Measurements from ENCODE around the gene LPP. TPM values are rescaled to one million over a fixed set of nuclear protein-coding genes. Genes with fewer than 3 reads are reported as not detected.

The LPP gene
- total and polyA plus RNA-seq, 10 of the 15 experiments (the other 5 are each of a cell fraction or from before 2014, with no cell fraction given), result under 0.01 to 0.62 (median 0.03) TPM

DNA sequence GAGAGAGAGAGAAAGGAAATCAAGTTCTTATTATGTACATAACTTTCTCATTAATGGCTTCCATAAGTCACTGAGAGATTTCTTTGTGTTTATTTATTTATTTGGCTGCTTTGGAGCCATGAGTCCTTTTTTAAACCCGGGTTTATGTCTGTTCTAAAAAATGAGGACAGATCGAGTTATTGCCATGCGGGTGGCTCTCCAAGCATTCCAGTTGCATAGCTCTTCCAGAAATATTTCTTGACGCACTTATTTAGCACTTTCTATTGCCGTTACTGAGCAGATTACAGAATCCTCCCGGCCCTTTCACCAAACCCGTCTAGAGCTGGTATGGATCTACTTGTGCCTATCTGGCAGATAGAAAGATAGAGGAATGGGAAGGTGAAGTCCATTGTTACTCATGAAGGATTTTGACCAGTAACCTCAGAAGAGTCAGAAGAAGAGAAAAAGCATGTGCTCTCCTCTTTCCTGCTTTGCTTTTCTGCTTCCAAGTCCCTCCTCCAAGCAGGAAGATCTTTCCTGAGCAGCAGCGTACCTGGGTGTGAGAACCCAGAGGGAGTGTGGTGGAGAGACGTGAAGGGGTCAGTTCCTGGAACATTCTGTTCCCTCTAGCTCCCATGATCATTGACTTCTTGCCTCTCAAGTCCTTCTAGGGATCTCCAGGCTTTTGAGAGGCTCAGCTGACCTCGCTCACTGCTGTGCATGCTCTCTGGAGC, 112.8 kb downstream of the LPP start:
- SMC1A ChIA-PET (ENCODE audit: uncharacterized antibody, unreplicated experiment), result no interaction called here
- no peak overlapping the region for H2AFZ ChIP-seq (ENCODE audit: control insufficient read depth, low read depth, low read length)
- H3K4me1 ChIP-seq (ENCODE audit: control insufficient read depth, insufficient read depth, low read length), result no peaks in the 10 kb centered on the region
- no peak overlapping the region for H3K9ac ChIP-seq (ENCODE audit: control insufficient read depth, insufficient read depth, low read length)
- CTCF ChIA-PET, result no interaction called here
- in situ Hi-C loops (cut with MboI), result no loop called here
- H3K27ac ChIP-seq (ENCODE audit: control insufficient read depth, insufficient read depth), result no peak overlapping the region
- no peaks in the 10 kb centered on the region; a peak in 2 of 4 replicates for H3K27me3 ChIP-seq (replicated peaks in 1 of 2; ENCODE audit: control insufficient read depth in 2 of 2, insufficient read depth in 2 of 2, low read length in 1 of 2)
- WGBS (ENCODE audit: insufficient coverage, insufficient replicate concordance, low lambda C conversion rate, missing lambda C conversion rate), result 50% methylated on average over 10 of the region's 10 CpGs
- no peak for FAIRE-seq
- no peaks in the 10 kb centered on the region for H3K36me3 ChIP-seq (ENCODE audit: control insufficient read depth in 2 of 2, insufficient read depth in 2 of 2, low read length in 1 of 2)
- H4K20me1 ChIP-seq (ENCODE audit: control insufficient read depth, insufficient read depth), result no peaks in the 10 kb centered on the region
- TF ChIP-seq ZBED1 (IDR thresholded peaks at IDR 0.05; ENCODE audit: borderline replicate concordance) (no peak), MEF2A (IDR thresholded peaks at IDR 0.05; ENCODE audit: insufficient read depth, low read depth, low read length) (no peak), CREM (IDR thresholded peaks at IDR 0.05; ENCODE audit: low read depth) (no peak), STAT3 (IDR thresholded peaks at IDR 0.05; ENCODE audit: low read depth, low read length) (no peak), BACH1 (IDR thresholded peaks at IDR 0.05; ENCODE audit: borderline replicate concordance) (no peak), IKZF1 (conservative IDR thresholded peaks at IDR 0.05) (no peak), JUND (IDR thresholded peaks at IDR 0.05; ENCODE audit: low read depth, low read length) (no peak), MEF2B (IDR thresholded peaks at IDR 0.05; ENCODE audit: partially characterized antibody, poor library complexity, severe bottlenecking) (no peak), NFYB (IDR thresholded peaks at IDR 0.05; ENCODE audit: insufficient read depth, low read depth, low read length) (no peak), ZNF274 (IDR thresholded peaks at IDR 0.05; ENCODE audit: insufficient read depth, insufficient read length) (no peak)
- TF ChIP-seq, protein P1, sequence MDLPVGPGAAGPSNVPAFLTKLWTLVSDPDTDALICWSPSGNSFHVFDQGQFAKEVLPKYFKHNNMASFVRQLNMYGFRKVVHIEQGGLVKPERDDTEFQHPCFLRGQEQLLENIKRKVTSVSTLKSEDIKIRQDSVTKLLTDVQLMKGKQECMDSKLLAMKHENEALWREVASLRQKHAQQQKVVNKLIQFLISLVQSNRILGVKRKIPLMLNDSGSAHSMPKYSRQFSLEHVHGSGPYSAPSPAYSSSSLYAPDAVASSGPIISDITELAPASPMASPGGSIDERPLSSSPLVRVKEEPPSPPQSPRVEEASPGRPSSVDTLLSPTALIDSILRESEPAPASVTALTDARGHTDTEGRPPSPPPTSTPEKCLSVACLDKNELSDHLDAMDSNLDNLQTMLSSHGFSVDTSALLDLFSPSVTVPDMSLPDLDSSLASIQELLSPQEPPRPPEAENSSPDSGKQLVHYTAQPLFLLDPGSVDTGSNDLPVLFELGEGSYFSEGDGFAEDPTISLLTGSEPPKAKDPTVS (IDR thresholded peaks at IDR 0.05; ENCODE audit: low read depth, low read length), result no peak
- TF ChIP-seq, protein P2, sequence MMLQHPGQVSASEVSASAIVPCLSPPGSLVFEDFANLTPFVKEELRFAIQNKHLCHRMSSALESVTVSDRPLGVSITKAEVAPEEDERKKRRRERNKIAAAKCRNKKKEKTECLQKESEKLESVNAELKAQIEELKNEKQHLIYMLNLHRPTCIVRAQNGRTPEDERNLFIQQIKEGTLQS (IDR thresholded peaks at IDR 0.05; ENCODE audit: borderline replicate concordance, extremely low read depth, low read depth, low read length), result no peak
- TF ChIP-seq, protein P3, sequence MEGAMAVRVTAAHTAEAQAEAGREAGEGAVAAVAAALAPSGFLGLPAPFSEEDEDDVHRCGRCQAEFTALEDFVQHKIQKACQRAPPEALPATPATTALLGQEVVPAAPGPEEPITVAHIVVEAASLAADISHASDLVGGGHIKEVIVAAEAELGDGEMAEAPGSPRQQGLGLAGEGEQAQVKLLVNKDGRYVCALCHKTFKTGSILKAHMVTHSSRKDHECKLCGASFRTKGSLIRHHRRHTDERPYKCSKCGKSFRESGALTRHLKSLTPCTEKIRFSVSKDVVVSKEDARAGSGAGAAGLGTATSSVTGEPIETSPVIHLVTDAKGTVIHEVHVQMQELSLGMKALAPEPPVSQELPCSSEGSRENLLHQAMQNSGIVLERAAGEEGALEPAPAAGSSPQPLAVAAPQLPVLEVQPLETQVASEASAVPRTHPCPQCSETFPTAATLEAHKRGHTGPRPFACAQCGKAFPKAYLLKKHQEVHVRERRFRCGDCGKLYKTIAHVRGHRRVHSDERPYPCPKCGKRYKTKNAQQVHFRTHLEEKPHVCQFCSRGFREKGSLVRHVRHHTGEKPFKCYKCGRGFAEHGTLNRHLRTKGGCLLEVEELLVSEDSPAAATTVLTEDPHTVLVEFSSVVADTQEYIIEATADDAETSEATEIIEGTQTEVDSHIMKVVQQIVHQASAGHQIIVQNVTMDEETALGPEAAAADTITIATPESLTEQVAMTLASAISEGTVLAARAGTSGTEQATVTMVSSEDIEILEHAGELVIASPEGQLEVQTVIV (IDR thresholded peaks at IDR 0.05; ENCODE audit: borderline replicate concordance, partially characterized antibody), result no peak
- TF ChIP-seq, protein P4, sequence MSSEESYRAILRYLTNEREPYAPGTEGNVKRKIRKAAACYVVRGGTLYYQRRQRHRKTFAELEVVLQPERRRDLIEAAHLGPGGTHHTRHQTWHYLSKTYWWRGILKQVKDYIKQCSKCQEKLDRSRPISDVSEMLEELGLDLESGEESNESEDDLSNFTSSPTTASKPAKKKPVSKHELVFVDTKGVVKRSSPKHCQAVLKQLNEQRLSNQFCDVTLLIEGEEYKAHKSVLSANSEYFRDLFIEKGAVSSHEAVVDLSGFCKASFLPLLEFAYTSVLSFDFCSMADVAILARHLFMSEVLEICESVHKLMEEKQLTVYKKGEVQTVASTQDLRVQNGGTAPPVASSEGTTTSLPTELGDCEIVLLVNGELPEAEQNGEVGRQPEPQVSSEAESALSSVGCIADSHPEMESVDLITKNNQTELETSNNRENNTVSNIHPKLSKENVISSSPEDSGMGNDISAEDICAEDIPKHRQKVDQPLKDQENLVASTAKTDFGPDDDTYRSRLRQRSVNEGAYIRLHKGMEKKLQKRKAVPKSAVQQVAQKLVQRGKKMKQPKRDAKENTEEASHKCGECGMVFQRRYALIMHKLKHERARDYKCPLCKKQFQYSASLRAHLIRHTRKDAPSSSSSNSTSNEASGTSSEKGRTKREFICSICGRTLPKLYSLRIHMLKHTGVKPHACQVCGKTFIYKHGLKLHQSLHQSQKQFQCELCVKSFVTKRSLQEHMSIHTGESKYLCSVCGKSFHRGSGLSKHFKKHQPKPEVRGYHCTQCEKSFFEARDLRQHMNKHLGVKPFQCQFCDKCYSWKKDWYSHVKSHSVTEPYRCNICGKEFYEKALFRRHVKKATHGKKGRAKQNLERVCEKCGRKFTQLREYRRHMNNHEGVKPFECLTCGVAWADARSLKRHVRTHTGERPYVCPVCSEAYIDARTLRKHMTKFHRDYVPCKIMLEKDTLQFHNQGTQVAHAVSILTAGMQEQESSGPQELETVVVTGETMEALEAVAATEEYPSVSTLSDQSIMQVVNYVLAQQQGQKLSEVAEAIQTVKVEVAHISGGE (CRISPR knock-in tag; IDR thresholded peaks at IDR 0.05), result no peak
- RAD21 ChIA-PET (ENCODE audit: unreplicated experiment), result no interaction called here
- no peak overlapping the region for H3K4me2 ChIP-seq (ENCODE audit: control insufficient read depth, insufficient read depth)
- POLR2A ChIA-PET, result no interaction called here
- BruUV-seq (replicated peaks), result no TSS peak
- no peaks in the 10 kb centered on the region for H3K9me3 ChIP-seq (replicated peaks; ENCODE audit: control insufficient read depth, insufficient read depth, low read length)
- intact Hi-C loops (cut with micrococcal nuclease; ENCODE audit: unreplicated experiment), result no loop called here
- H3K4me3 ChIP-seq, result no peak overlapping the region
- H3K79me2 ChIP-seq (ENCODE audit: control insufficient read depth, insufficient read depth, low read length), result no peaks in the 10 kb centered on the region
- ATAC-seq, result no peak
- DNase-seq (ENCODE audit: low read depth, low spot score), result no peak

All from GM12878 (cell line).